Mesendoderm (in vitro differentiated cells): ENCODE results near the gene XRCC1.

Experiments
- DNase-seq: peaks from one replicate; pipeline ENCODE4 v3.0.0; 2013
- H2AK5ac ChIP-seq: 2 replicates; pipeline ENCODE4 v1.6.1; 2013; ENCODE audit warnings: low read length, inconsistent platforms
- H2BK120ac ChIP-seq: 2 replicates; pipeline ENCODE4 v1.6.1; 2013; ENCODE audit warnings: low read depth, mild to moderate bottlenecking, low read length, moderate library complexity, mixed read lengths
- H2BK15ac ChIP-seq: replicated peaks from 2 replicates; pipeline ENCODE4 v1.6.1; 2013; ENCODE audit warnings: low read depth, mild to moderate bottlenecking, moderate library complexity
- H2BK5ac ChIP-seq: 2 replicates; pipeline ENCODE4 v1.6.1; 2013; ENCODE audit warnings: low read length, inconsistent platforms
- H3K18ac ChIP-seq: 2 replicates; pipeline ENCODE4 v1.6.1; 2013; ENCODE audit warnings: mild to moderate bottlenecking, low read length, mixed read lengths
- H3K23ac ChIP-seq: one replicate; pipeline ENCODE4 v1.6.1; 2013; ENCODE audit warnings: low read length
- H3K27ac ChIP-seq: 2 replicates; pipeline ENCODE4 v1.5.1; 2013; ENCODE audit warnings: low read depth, mild to moderate bottlenecking, inconsistent platforms, low read length, moderate library complexity
- H3K27me3 ChIP-seq: 2 replicates; pipeline ENCODE4 v1.6.1; 2013; ENCODE audit warnings: low read length, control low read depth, mild to moderate bottlenecking, inconsistent platforms; ENCODE audit not compliant: insufficient read depth, poor library complexity
- H3K36me3 ChIP-seq: 2 replicates; pipeline ENCODE4 v1.6.1; 2013; ENCODE audit warnings: low read length, inconsistent platforms; ENCODE audit not compliant: control insufficient read depth, insufficient read depth
- H3K4ac ChIP-seq: one replicate; pipeline ENCODE4 v1.6.1; 2013; ENCODE audit warnings: low read depth, mild to moderate bottlenecking, low read length, moderate library complexity
- H3K4me1 ChIP-seq: 2 replicates; pipeline ENCODE4 v1.6.1; 2013; ENCODE audit warnings: low read depth, low read length, inconsistent platforms; ENCODE audit not compliant: control insufficient read depth
- H3K4me2 ChIP-seq: 2 replicates; pipeline ENCODE4 v1.6.1; 2013; ENCODE audit warnings: low read length
- H3K4me3 ChIP-seq: 2 replicates; pipeline ENCODE4 v1.5.1; 2013; ENCODE audit warnings: mild to moderate bottlenecking, low read length
- H3K56ac ChIP-seq: one replicate; pipeline ENCODE4 v1.6.1; 2013; ENCODE audit warnings: low read length
- H3K79me1 ChIP-seq: 2 replicates; pipeline ENCODE4 v1.6.1; 2013; ENCODE audit warnings: low read length, inconsistent platforms
- H3K79me2 ChIP-seq: 2 replicates; pipeline ENCODE4 v1.6.1; 2013; ENCODE audit warnings: mild to moderate bottlenecking, low read length; ENCODE audit not compliant: control insufficient read depth, insufficient read depth
- H3K9ac ChIP-seq: 2 replicates; pipeline ENCODE4 v1.6.1; 2013; ENCODE audit warnings: low read length, inconsistent platforms
- H4K5ac ChIP-seq: one replicate; pipeline ENCODE4 v1.6.1; 2013; ENCODE audit warnings: low read length
- H4K8ac ChIP-seq: one replicate; pipeline ENCODE4 v1.6.1; 2013; ENCODE audit warnings: low read depth, mild to moderate bottlenecking, control low read depth, low read length, moderate library complexity
- WGBS: extraction: QIAGEN DNeasy Blood & Tissue Kit; methylation state at CpG from one replicate; pipeline ENCODE4 v1.1.7; 2013; ENCODE audit warnings: low lambda C conversion rate, missing lambda C conversion rate; ENCODE audit not compliant: insufficient coverage; ENCODE audit errors: extremely low coverage; 5-methylcytosine and 5-hydroxymethylcytosine counted together

The XRCC1 gene

GRCh38 chr19:43597876-43598275 lies 22.5 kb upstream of the XRCC1 start:
- peak overlapping the region; percentile 38 for H3K56ac ChIP-seq
- H4K5ac ChIP-seq = no peak overlapping the region
- WGBS = no CpG with 5 or more reads among the region's 5 CpGs
- peaks cover 16% of the 10 kb centered on the region for H3K79me1 ChIP-seq
- H2BK5ac ChIP-seq = no peak overlapping the region
- H2BK120ac ChIP-seq = no peak overlapping the region
- peak overlapping the region; percentile 13 for H3K9ac ChIP-seq
- peaks cover 17% of the 10 kb centered on the region for H3K79me2 ChIP-seq
- no peaks in the 10 kb centered on the region for H3K27me3 ChIP-seq
- H2AK5ac ChIP-seq = no peak overlapping the region
- H3K4me2 ChIP-seq = no peak overlapping the region
- no peak overlapping the region for H3K27ac ChIP-seq
- no peak overlapping the region for H4K8ac ChIP-seq
- no peak overlapping the region for H3K18ac ChIP-seq
- no peak overlapping the region for H3K23ac ChIP-seq
- H2BK15ac ChIP-seq = no peak overlapping the region
- no peak for DNase-seq
- H3K4me3 ChIP-seq = no peak overlapping the region
- no peak overlapping the region for H3K4ac ChIP-seq
- H3K36me3 ChIP-seq = no peaks in the 10 kb centered on the region
- H3K4me1 ChIP-seq = peaks cover 1% of the 10 kb centered on the region

DNA sequence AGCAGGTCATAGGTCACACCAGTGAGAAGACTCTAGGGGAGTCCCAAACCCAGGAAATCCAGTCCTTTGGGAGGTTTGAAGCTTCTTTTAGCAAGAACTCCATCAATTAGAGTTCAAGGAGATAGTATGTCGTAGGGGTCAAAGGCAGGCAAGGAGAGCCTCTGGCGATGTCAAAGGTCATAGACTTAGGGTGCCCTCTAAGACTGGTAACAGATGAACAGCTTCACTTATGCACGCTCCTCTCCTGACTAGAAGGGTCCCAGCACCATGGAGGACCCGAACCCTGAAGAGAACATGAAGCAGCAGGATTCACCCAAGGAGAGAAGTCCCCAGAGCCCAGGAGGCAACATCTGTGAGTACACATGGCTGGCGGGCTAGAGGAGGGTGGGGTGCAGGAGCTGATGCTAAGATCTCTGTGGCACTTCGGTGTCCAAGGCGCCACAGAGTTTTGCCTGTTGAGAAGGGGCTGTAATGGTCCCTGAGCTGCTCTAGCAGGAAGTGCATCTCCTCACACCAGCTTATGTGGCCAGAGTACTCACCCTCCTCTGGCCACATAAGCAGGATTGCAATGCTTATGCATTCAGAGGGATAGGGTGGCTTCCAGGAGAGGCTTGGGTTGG lies 21.6 kb upstream of the XRCC1 start:
- Histone ChIP-seq H3K79me1 (peaks cover 16% of the 10 kb centered on the region), H3K4me2 (peak overlapping the region; percentile 81), H3K79me2 (peaks cover 17% of the 10 kb centered on the region), H3K4ac (no peak overlapping the region), H3K9ac (peak overlapping the region; percentile 84), H2BK15ac (no peak overlapping the region), H4K8ac (peak overlapping the region; percentile 16), H2AK5ac (no peak overlapping the region), H3K4me1 (peaks cover 1% of the 10 kb centered on the region), H3K56ac (peak overlapping the region; percentile 86), H3K27ac (no peak overlapping the region), H2BK120ac (no peak overlapping the region), H3K23ac (no peak overlapping the region), H3K27me3 (no peaks in the 10 kb centered on the region), H4K5ac (no peak overlapping the region), H2BK5ac (no peak overlapping the region), H3K36me3 (no peaks in the 10 kb centered on the region), H3K4me3 (peak overlapping the region; percentile 72), H3K18ac (no peak overlapping the region)
- WGBS = no CpG with 5 or more reads among the region's 7 CpGs
- DNase-seq = no peak

- Histone ChIP-seq H3K9ac (peak within 1 kb of the TSS; percentile 89), H2BK5ac (no peak within 1 kb of the TSS), H3K23ac (peak within 1 kb of the TSS; percentile 48), H3K4ac (no peak within 1 kb of the TSS), H3K36me3 (no peaks in the 10 kb centered on the region), H4K8ac (peak within 1 kb of the TSS; percentile 16), H3K56ac (peak within 1 kb of the TSS; percentile 89), H4K5ac (no peak within 1 kb of the TSS), H3K79me1 (peaks cover 16% of the 10 kb centered on the region), H3K4me1 (peaks cover 1% of the 10 kb centered on the region), H3K27ac (peak within 1 kb of the TSS; percentile 59), H2BK120ac (no peak within 1 kb of the TSS), H3K18ac (peak within 1 kb of the TSS; percentile 30), H3K4me2 (peak within 1 kb of the TSS; percentile 81), H2BK15ac (no peak within 1 kb of the TSS), H3K27me3 (no peaks in the 10 kb centered on the region), H3K79me2 (peaks cover 17% of the 10 kb centered on the region), H2AK5ac (no peak within 1 kb of the TSS), H3K4me3 (peak within 1 kb of the TSS; percentile 85)
- DNase-seq = peak; percentile 99
- no CpG with 5 or more reads among the region's 60 CpGs for WGBS
Measured at GRCh38 chr19:43595999-43596841, 20.9 kb upstream of the XRCC1 start, which contains the start of the genes IRGQ and ZNF576. Gene IRGQ (minus strand): TSS chr19:43596134. CDS start chr19:43595338, 796 bp downstream. Gene ZNF576 (plus strand): TSS chr19:43596595. CDS start chr19:43597109, 514 bp downstream.

GRCh38 chr19:43595605-43595998 lies 20.3 kb upstream of the XRCC1 start:
- Histone ChIP-seq H2AK5ac (no peak overlapping the region), H3K4me1 (peaks cover 1% of the 10 kb centered on the region), H4K5ac (no peak overlapping the region), H2BK15ac (no peak overlapping the region), H3K23ac (no peak overlapping the region), H2BK5ac (no peak overlapping the region), H3K9ac (peak overlapping the region; percentile 89), H3K79me2 (peaks cover 17% of the 10 kb centered on the region), H3K27me3 (no peaks in the 10 kb centered on the region), H3K18ac (no peak overlapping the region), H3K4ac (no peak overlapping the region), H3K27ac (peak overlapping the region; percentile 38), H2BK120ac (no peak overlapping the region), H4K8ac (no peak overlapping the region), H3K79me1 (peaks cover 16% of the 10 kb centered on the region), H3K56ac (peak overlapping the region; percentile 89), H3K36me3 (no peaks in the 10 kb centered on the region), H3K4me2 (peak overlapping the region; percentile 79), H3K4me3 (peak overlapping the region; percentile 85)
- WGBS = no CpG with 5 or more reads among the region's 18 CpGs
- DNase-seq = no peak

- peak overlapping the region; percentile 89 for H3K9ac ChIP-seq
- peak; percentile 84 for DNase-seq
- no peak overlapping the region for H2BK15ac ChIP-seq
- WGBS = no CpG with 5 or more reads among the region's 64 CpGs
- no peak overlapping the region for H4K8ac ChIP-seq
- no peak overlapping the region for H3K27ac ChIP-seq
- H2AK5ac ChIP-seq = no peak overlapping the region
- peaks cover 1% of the 10 kb centered on the region for H3K4me1 ChIP-seq
- no peak overlapping the region for H2BK5ac ChIP-seq
- H3K18ac ChIP-seq = peak overlapping the region; percentile 30
- peaks cover 16% of the 10 kb centered on the region for H3K79me1 ChIP-seq
- no peak overlapping the region for H4K5ac ChIP-seq
- H3K4me2 ChIP-seq = peak overlapping the region; percentile 79
- H3K56ac ChIP-seq = peak overlapping the region; percentile 89
- H3K36me3 ChIP-seq = no peaks in the 10 kb centered on the region
- peak overlapping the region; percentile 48 for H3K23ac ChIP-seq
- H3K4me3 ChIP-seq = peak overlapping the region; percentile 85
- H2BK120ac ChIP-seq = no peak overlapping the region
- no peaks in the 10 kb centered on the region for H3K27me3 ChIP-seq
- H3K79me2 ChIP-seq = peaks cover 17% of the 10 kb centered on the region
- no peak overlapping the region for H3K4ac ChIP-seq
Measured at GRCh38 chr19:43594710-43595604, 19.6 kb upstream of the XRCC1 start.
